Measurements from ENCODE around the gene MYZAP. TPM values are rescaled to one million over a fixed set of nuclear protein-coding genes. Genes with fewer than 3 reads are reported as not detected.

MYZAP gene
- total and polyA plus RNA-seq, 9 donors = 1.1 to 11.3 (median 5.5) TPM

- Histone ChIP-seq H3K9me3 (no peaks in the 10 kb centered on the region), H3K36me3 (no peaks in the 10 kb centered on the region), H3K4me1 (ENCODE audit: insufficient read depth) (peaks cover 8% of the 10 kb centered on the region), H3K27me3 (no peaks in the 10 kb centered on the region), H3K4me3 (no peak overlapping the region), H3K27ac (no peak overlapping the region)
- 83 to 90% (median 89%) methylated on average over 6 of the region's 6 CpGs for WGBS, 3 donors
- DNase-seq = no peak
- TF ChIP-seq CTCF (IDR thresholded peaks at IDR 0.05) = no peak
- TF ChIP-seq POLR2A (IDR thresholded peaks at IDR 0.05) = no peak
- no peak for TF ChIP-seq EP300 (IDR thresholded peaks at IDR 0.05)
- intact Hi-C loops (cut with DNase I) = no loop called here
These were observed 47.6 kb downstream of the MYZAP start for GRCh38 chr15:57639306-57639705.

DNA sequence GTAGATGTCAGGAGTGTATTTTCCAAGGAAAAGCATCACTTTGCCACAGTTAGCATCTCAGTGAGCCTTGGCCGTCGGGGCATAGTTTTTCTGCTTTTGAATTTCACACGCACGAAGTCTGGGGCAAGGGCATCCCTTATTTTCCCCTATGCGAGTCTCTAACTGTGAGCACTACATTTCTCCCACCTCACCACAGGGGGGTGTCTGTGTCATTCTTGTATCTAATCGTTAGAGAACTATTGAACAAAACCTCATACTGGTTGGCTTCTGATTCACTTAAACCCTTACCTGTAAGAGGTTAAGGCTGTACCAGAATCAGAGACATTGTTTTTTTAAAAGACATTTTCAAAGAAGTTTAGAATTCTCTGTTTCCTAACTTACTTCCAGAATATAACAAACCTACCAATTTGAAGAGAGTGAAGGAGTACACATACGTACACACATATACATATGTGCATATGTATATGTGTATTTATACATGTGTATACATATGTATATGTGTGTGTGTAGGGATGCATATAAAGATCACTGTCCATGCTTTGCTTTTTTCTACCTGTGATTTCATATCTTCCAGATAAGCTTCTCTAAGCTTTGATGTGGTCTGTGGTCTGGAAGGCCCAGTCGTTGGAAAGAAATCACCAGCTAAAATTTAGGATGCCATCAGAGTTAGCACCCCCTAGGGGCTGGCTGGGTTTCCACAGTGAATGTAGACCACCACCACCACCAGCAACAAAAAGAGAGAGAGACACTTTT is 49.4 kb downstream of the MYZAP start:
- intact Hi-C loops (cut with DNase I) = no loop called here
- H3K36me3 ChIP-seq = no peaks in the 10 kb centered on the region
- no peak for DNase-seq

DNA sequence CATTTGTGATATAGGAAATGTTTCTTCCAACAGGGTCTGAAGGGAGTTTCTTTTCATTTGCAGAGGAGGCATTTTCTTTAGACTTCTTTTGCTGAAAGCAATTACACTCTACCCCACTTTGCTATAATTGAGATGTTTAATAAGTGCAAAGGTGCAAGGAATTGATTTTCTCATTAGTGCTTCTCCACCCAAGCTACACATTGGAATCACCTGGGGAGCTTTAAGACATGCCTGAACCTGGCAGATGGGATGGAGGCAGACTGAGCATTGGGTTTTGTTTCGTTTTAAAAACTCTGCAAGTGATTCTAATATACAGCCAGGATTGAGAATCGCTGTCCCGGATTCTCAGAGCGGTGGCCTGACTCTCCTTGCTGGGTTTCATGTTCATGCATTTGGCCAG is 52.1 kb downstream of the MYZAP start:
- TF ChIP-seq CTCF (IDR thresholded peaks at IDR 0.05) (no peak), POLR2A (IDR thresholded peaks at IDR 0.05) (no peak), EP300 (IDR thresholded peaks at IDR 0.05) (no peak)

More for the DNA sequence above, 49.4 kb downstream of the MYZAP start:
- Histone ChIP-seq H3K4me1 (ENCODE audit: insufficient read depth) (peaks cover 2% of the 10 kb centered on the region), H3K27me3 (no peaks in the 10 kb centered on the region), H3K4me3 (no peak overlapping the region), H3K9me3 (no peaks in the 10 kb centered on the region), H3K27ac (no peak overlapping the region)
- 60 to 63% (median 62%) methylated on average over 8 of the region's 8 CpGs for WGBS, 3 donors
- TF ChIP-seq CTCF (IDR thresholded peaks at IDR 0.05) (no peak), EP300 (IDR thresholded peaks at IDR 0.05) (no peak), POLR2A (IDR thresholded peaks at IDR 0.05) (no peak)

GRCh38 chr15:57646087-57646486 is 54.4 kb downstream of the MYZAP start:
- Histone ChIP-seq H3K4me3 (no peak overlapping the region), H3K9me3 (no peaks in the 10 kb centered on the region), H3K27me3 (no peaks in the 10 kb centered on the region), H3K4me1 (ENCODE audit: insufficient read depth) (no peaks in the 10 kb centered on the region), H3K36me3 (no peaks in the 10 kb centered on the region), H3K27ac (no peak overlapping the region)
- WGBS, 3 donors = 81 to 88% (median 84%) methylated on average over 5 of the region's 5 CpGs
- no peak for DNase-seq
- TF ChIP-seq CTCF (IDR thresholded peaks at IDR 0.05) (no peak), POLR2A (IDR thresholded peaks at IDR 0.05) (no peak), EP300 (IDR thresholded peaks at IDR 0.05) (no peak)
- intact Hi-C loops (cut with DNase I) = no loop called here

More for the DNA sequence above, 52.1 kb downstream of the MYZAP start:
- Histone ChIP-seq H3K4me3 (no peak overlapping the region), H3K4me1 (ENCODE audit: insufficient read depth) (no peaks in the 10 kb centered on the region), H3K27ac (no peak overlapping the region), H3K27me3 (no peaks in the 10 kb centered on the region), H3K36me3 (no peaks in the 10 kb centered on the region), H3K9me3 (no peaks in the 10 kb centered on the region)
- intact Hi-C loops (cut with DNase I) = no loop called here
- no peak for DNase-seq
- 91 to 97% (median 95%) methylated on average over 4 of the region's 4 CpGs for WGBS, 3 donors

Measured in ovary (tissue), 9 donors.